ENCODE data around the gene RAP1GDS1. TPM values are rescaled to one million over a fixed set of nuclear protein-coding genes. Genes with fewer than 3 reads are reported as not detected.

Gene RAP1GDS1
- total RNA-seq, 6 experiments from 2014 or later, result 66.8 to 78.7 (median 73.0) TPM

DNA sequence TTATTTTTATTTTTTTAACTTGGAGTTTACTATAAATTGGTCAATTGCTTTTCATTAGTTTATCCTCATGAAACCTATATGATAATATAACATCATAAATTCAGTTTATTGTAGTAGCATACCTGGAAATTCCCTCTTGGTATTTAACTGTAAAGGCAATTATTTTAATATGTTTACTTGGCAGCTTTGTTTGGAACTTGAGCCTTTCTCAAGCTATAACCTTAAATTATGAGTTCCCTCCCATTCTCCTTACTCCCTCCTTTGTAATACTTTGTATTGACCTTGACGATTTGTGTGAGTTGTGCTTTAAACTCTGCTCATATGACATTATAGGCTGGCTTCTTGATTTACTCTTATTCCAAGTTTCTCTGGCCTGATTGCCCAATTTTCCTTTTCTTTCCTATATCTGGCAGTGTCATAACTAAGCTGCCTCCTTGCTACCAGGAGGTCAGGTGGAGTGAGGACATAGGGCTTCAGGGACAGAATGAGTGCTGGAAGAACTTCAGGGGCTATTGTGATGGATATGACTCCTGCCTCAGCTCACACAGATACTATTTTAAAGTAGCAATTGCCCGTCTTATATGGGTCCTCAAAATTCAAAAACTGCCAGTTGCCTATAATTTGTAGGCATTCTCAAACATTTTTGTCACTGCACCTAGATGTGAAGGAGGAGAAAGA lies 77.7 kb downstream of the RAP1GDS1 start:
- no peak overlapping the region for H3K4me3 Mint-ChIP-seq
- no peak overlapping the region for H3K27ac Mint-ChIP-seq
- no peaks in the 10 kb centered on the region for H3K9me3 Mint-ChIP-seq
- H3K36me3 Mint-ChIP-seq (ENCODE audit: low read depth), result no peaks in the 10 kb centered on the region
- DNase-seq, result no peak
- no peaks in the 10 kb centered on the region for H3K27me3 Mint-ChIP-seq (ENCODE audit: insufficient read depth)
- peaks cover 50% of the 10 kb centered on the region for H3K4me1 Mint-ChIP-seq (ENCODE audit: low read depth)
- TF ChIP-seq, protein P1, sequence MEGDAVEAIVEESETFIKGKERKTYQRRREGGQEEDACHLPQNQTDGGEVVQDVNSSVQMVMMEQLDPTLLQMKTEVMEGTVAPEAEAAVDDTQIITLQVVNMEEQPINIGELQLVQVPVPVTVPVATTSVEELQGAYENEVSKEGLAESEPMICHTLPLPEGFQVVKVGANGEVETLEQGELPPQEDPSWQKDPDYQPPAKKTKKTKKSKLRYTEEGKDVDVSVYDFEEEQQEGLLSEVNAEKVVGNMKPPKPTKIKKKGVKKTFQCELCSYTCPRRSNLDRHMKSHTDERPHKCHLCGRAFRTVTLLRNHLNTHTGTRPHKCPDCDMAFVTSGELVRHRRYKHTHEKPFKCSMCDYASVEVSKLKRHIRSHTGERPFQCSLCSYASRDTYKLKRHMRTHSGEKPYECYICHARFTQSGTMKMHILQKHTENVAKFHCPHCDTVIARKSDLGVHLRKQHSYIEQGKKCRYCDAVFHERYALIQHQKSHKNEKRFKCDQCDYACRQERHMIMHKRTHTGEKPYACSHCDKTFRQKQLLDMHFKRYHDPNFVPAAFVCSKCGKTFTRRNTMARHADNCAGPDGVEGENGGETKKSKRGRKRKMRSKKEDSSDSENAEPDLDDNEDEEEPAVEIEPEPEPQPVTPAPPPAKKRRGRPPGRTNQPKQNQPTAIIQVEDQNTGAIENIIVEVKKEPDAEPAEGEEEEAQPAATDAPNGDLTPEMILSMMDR (IDR thresholded peaks at IDR 0.05), result no peak

- H3K9me3 Mint-ChIP-seq, result no peaks in the 10 kb centered on the region
- H3K4me3 Mint-ChIP-seq, result no peak overlapping the region
- no peaks in the 10 kb centered on the region; the same call in 1 of the 2 replicates for H3K36me3 Mint-ChIP-seq (ENCODE audit: low read depth)
- peak; percentile 52 for DNase-seq
- peaks cover 40% of the 10 kb centered on the region for H3K4me1 Mint-ChIP-seq (ENCODE audit: low read depth)
- TF ChIP-seq, protein P1 (IDR thresholded peaks at IDR 0.05), result no peak
- no peaks in the 10 kb centered on the region for H3K27me3 Mint-ChIP-seq (ENCODE audit: insufficient read depth)
- peak overlapping the region; percentile 55 for H3K27ac Mint-ChIP-seq
These were observed 80.1 kb downstream of the RAP1GDS1 start for GRCh38 chr4:98341309-98341708.

GRCh38 chr4:98343626-98344025 lies 82.4 kb downstream of the RAP1GDS1 start:
- Mint-ChIP-seq H3K4me1 (ENCODE audit: low read depth) (peaks cover 30% of the 10 kb centered on the region), H3K27me3 (ENCODE audit: insufficient read depth) (no peaks in the 10 kb centered on the region), H3K4me3 (no peak overlapping the region), H3K27ac (0 out of 2 replicates have a peak overlapping the region, but pooled peaks have one; percentile 10), H3K36me3 (ENCODE audit: low read depth) (peaks cover 14% of the 10 kb centered on the region), H3K9me3 (peaks cover 3% of the 10 kb centered on the region)
- DNase-seq, result no peak
- TF ChIP-seq, protein P1 (IDR thresholded peaks at IDR 0.05), result no peak

GRCh38 chr4:98345838-98346237 lies 84.7 kb downstream of the RAP1GDS1 start:
- Mint-ChIP-seq H3K9me3 (peaks cover 12% of the 10 kb centered on the region), H3K27me3 (ENCODE audit: insufficient read depth) (no peaks in the 10 kb centered on the region), H3K36me3 (ENCODE audit: low read depth) (peaks cover 24% of the 10 kb centered on the region), H3K4me1 (ENCODE audit: low read depth) (peaks cover 27% of the 10 kb centered on the region), H3K4me3 (no peak overlapping the region), H3K27ac (no peak overlapping the region)
- TF ChIP-seq, protein P1 (IDR thresholded peaks at IDR 0.05), result no peak
- DNase-seq, result no peak

DNA sequence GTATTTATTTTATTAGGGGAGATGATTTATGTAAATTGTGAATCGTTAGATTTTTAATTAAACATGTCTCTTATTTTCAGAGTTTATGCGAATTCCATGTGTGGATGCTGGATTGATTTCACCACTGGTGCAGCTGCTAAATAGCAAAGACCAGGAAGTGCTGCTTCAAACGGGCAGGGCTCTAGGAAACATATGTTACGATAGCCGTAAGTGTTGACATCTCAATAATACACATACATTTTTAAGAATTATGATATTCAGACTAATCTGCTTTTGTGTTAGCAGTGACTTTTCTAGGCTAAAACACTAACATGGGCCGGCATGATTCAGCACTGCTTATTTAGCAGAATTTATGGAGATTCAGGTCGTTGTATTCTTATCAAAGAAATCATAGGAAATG lies 91.2 kb downstream of the RAP1GDS1 start:
- Mint-ChIP-seq H3K27ac (no peak overlapping the region), H3K4me1 (ENCODE audit: low read depth) (peaks cover 11% of the 10 kb centered on the region), H3K36me3 (ENCODE audit: low read depth) (peaks cover 25% of the 10 kb centered on the region), H3K4me3 (no peak overlapping the region), H3K27me3 (ENCODE audit: insufficient read depth) (no peaks in the 10 kb centered on the region), H3K9me3 (peaks cover 12% of the 10 kb centered on the region)
- no peak for DNase-seq
- TF ChIP-seq, protein P1 (IDR thresholded peaks at IDR 0.05), result no peak

Data from HFFc6 (cell line).